H1 (cell line): Measurements from ENCODE around the gene BCL2L12. TPM values are rescaled to one million over a fixed set of nuclear protein-coding genes. Genes with fewer than 3 reads are reported as not detected.

Experiments
- ATF3 ChIP-seq: IDR thresholded peaks from 2 replicates; pipeline ENCODE4 v1.6.1; 2011; ENCODE audit warnings: low read depth, mild to moderate bottlenecking, low read length; ENCODE audit not compliant: insufficient read depth
- CBX5 ChIP-seq: fragments of 300-800, 300-1000 bp; sonication (generic); IDR thresholded peaks from 2 replicates; pipeline ENCODE4 v1.7.1; 2016; ENCODE audit warnings: antibody characterized with exemption, low read length, low read depth
- EP300 ChIP-seq, 2 experiments: IDR thresholded peaks; 1 replicate in 1 of 2; 2 replicates in 1 of 2; pipeline ENCODE4 v1.6.1; 2011 to 2012; ENCODE audit warnings: low read depth in 2 of 2, low read length in 2 of 2, mild to moderate bottlenecking in 2 of 2, borderline replicate concordance in 1 of 2, inconsistent platforms in 1 of 2, moderate library complexity in 1 of 2
- HDAC6 ChIP-seq: IDR thresholded peaks from one replicate; pipeline ENCODE4 v1.7.1; 2012; ENCODE audit warnings: low read depth, mild to moderate bottlenecking, inconsistent platforms, low read length, moderate library complexity
- KDM1A ChIP-seq: fragments of 200-600, 300-600 bp; sonication (generic); IDR thresholded peaks from 2 replicates; pipeline ENCODE4 v1.7.1; 2016; ENCODE audit warnings: mild to moderate bottlenecking, low read length, borderline replicate concordance
- SAP30 ChIP-seq: fragments of 300-600 bp; sonication (generic); IDR thresholded peaks from 2 replicates; pipeline ENCODE4 v1.7.1; 2012; ENCODE audit warnings: low read length, moderate library complexity, mild to moderate bottlenecking, inconsistent platforms; ENCODE audit not compliant: insufficient read depth, insufficient replicate concordance
- polyA plus RNA-seq, 7 experiments: library from polyadenylated mRNA; depleted of rRNA in 3 of 7; stranded (reverse) in 5 of 7; unstranded in 2 of 7; fragments of >200 nt in 5 of 7; fragments of 200-250 nt in 2 of 7; gene quantifications; 1 replicate in 5 of 7; 2 replicates in 1 of 7; 4 replicates in 1 of 7; pipeline versions ENCODE4 v1.2.1 to v1.2.3, GENCODE V29; 2011 to 2013; ENCODE audit warnings: missing spikeins in 2 of 7, mixed read lengths in 2 of 7
- total RNA-seq: library from RNA; stranded (reverse); fragmentation: NEBNext Ultra II Directional; extraction: Animal tissue kit (Norgen Biotek cat#: 25700); gene quantifications from 2 replicates; pipeline ENCODE4 v1.2.1, GENCODE V29; 2021

BCL2L12 gene
- total and polyA plus RNA-seq, 2 of the 8 experiments (the other 6 are each of a cell fraction or from before 2014, with no cell fraction given), result 126 to 209 TPM

DNA sequence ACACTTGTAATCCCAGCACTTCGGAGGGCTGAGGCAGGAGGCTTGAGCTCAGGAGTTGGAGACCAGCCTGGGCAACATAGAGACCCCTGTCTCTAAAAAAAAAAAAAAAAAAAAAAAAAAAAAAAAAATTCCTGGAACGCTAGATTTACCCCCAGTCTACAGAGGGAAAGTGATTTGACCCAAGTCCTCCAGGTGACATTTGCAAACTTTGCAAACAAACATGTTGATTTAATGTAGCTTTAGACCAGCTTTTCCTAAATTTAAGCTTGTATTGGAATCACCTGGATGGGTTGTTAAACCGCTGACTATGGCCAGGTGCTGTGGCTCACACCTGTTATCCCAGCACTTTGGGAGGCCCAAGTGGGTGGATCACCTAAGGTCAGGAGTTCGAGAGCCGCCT is 33.6 kb downstream of the BCL2L12 start (continued):
- TF ChIP-seq EP300 (IDR thresholded peaks at IDR 0.05; ENCODE audit: borderline replicate concordance in 1 of 2, low read depth in 2 of 2, low read length in 2 of 2) (no peak), SAP30 (no peak), HDAC6 (no peak), ATF3 (no peak), CBX5 (no peak), KDM1A (no peak)
